MG63 (cell line): Measurements from ENCODE around the gene RPS18. TPM values are rescaled to one million over a fixed set of nuclear protein-coding genes. Genes with fewer than 3 reads are reported as not detected.

Experiments
- DNase-seq: peaks from one replicate; pipeline ENCODE4 v3.0.0-alpha.2; 2020
- H3K27me3 ChIP-seq: fragments of 250-450 bp; sonication (Bioruptor Pico); 2 replicates; pipeline ENCODE4 v1.5.1; 2020; ENCODE audit warnings: mild to moderate bottlenecking, moderate library complexity
- H3K36me3 ChIP-seq: fragments of 250-450 bp; sonication (Bioruptor Pico); 2 replicates; pipeline ENCODE4 v1.5.1; 2020; ENCODE audit warnings: mild to moderate bottlenecking, moderate library complexity
- H3K4me3 ChIP-seq: fragments of 250-450 bp; sonication (Bioruptor Pico); 2 replicates; pipeline ENCODE4 v1.5.1; 2020; ENCODE audit warnings: mild to moderate bottlenecking, moderate library complexity
- H3K9me3 ChIP-seq: fragments of 250-450 bp; sonication (Bioruptor Pico); 2 replicates; pipeline ENCODE4 v1.5.1; 2020; ENCODE audit warnings: mild to moderate bottlenecking, moderate library complexity
- total RNA-seq: library from RNA; depleted of rRNA; stranded (reverse); fragments of >200 nt; shearing (Covaris generic); gene quantifications from 2 replicates; pipeline ENCODE4 v1.2.3, GENCODE V29; 2014; ENCODE audit warnings: low replicate concordance; rRNA removed

The RPS18 gene
- total RNA-seq, 1 experiment from 2014 or later: 16,367 TPM

GRCh38 chr6:33316603-33317418 is 44.9 kb downstream of the RPS18 start:
- DNase-seq: no peak
- H3K27me3 ChIP-seq: no peaks in the 10 kb centered on the region
- no peaks in the 10 kb centered on the region for H3K9me3 ChIP-seq
- H3K36me3 ChIP-seq: peaks cover 32% of the 10 kb centered on the region
- H3K4me3 ChIP-seq: peak overlapping the region; percentile 23

- Histone ChIP-seq H3K4me3 (peak overlapping the region; percentile 23), H3K9me3 (no peaks in the 10 kb centered on the region), H3K27me3 (no peaks in the 10 kb centered on the region), H3K36me3 (peaks cover 26% of the 10 kb centered on the region)
- DNase-seq: no peak
Measured at GRCh38 chr6:33317419-33317668, 45.5 kb downstream of the RPS18 start.

GRCh38 chr6:33317669-33318425 is 46.0 kb downstream of the RPS18 start, which contains the start of gene ZBTB22:
Gene ZBTB22 (minus strand): TSS chr6:33317744. CDS start chr6:33316916, 828 bp downstream.
- H3K9me3 ChIP-seq: no peaks in the 10 kb centered on the region
- H3K36me3 ChIP-seq: peaks cover 24% of the 10 kb centered on the region
- H3K4me3 ChIP-seq: peak within 1 kb of the TSS; percentile 57
- H3K27me3 ChIP-seq: no peaks in the 10 kb centered on the region
- peak; percentile 96 for DNase-seq

- H3K4me3 ChIP-seq: peak overlapping the region; percentile 57
- DNase-seq: no peak
Measured at GRCh38 chr6:33318426-33319073, 46.7 kb downstream of the RPS18 start.

DNA sequence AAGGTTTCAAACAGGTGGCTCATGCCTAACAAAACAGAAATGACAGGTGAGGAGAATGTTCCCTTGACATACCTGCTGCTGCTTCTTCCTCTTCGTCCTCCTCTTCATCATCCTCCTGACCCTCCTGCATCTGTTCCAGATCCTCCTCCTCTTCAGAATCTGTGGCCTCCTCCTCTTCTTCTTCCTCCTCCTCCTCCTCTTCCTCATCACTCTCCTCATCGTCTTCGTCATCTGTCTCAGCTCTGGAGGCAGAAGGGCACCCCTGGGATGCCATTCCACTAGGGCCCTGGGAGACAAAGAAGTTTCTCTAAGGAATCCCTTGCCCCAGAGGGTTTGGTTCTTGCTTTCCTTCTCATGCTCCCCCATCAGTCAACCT is 48.1 kb downstream of the RPS18 start:
- no peak overlapping the region for H3K4me3 ChIP-seq
- H3K9me3 ChIP-seq: no peaks in the 10 kb centered on the region
- peaks cover 18% of the 10 kb centered on the region for H3K36me3 ChIP-seq
- no peaks in the 10 kb centered on the region for H3K27me3 ChIP-seq
- no peak for DNase-seq

More at GRCh38 chr6:33318426-33319073, 46.7 kb downstream of the RPS18 start:
- Histone ChIP-seq H3K9me3 (no peaks in the 10 kb centered on the region), H3K27me3 (no peaks in the 10 kb centered on the region), H3K36me3 (peaks cover 18% of the 10 kb centered on the region)

DNA sequence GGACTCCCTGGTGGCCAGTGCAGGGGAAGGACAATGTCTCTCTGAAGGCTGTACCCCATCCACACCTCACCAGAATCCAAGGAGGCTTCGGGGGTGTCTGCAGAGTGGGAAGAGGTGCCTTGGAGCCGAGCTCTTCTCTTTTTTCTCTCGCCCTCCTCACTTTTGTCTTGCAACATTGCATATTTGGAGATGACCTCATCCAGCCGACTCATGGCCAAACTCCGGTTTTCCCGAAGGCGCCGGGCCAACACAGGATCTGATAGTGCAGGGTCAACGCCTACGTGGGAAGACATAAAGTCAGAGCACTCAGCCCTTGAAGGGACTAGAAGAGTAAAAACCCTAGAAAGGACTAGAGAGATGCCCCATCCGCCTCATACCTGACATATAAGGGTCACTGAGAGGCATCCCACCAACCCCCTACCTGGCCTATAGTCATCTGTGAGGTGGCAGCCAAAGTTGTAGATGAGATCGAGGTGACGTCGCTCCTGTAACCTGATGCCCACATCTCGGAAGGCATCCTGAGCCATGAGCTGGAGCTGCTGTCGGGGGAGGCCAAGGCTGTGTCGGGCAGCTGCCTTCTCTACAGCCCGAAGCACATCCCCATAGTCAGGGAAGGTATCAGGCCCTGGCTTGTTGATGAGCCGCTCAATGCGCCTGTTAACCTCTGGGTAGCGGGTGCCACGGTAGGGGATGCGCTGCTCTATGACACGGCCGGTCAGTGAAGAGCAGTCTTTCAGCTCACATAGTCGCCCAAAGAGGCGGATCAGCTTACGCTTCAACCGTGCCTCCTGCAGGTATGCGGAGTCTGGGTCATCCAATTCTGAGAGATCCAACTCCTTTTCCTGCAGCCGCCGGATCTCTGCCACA is 48.7 kb downstream of the RPS18 start:
- DNase-seq: no peak
- Histone ChIP-seq H3K36me3 (peaks cover 18% of the 10 kb centered on the region), H3K9me3 (no peaks in the 10 kb centered on the region), H3K27me3 (no peaks in the 10 kb centered on the region), H3K4me3 (no peak overlapping the region)

DNA sequence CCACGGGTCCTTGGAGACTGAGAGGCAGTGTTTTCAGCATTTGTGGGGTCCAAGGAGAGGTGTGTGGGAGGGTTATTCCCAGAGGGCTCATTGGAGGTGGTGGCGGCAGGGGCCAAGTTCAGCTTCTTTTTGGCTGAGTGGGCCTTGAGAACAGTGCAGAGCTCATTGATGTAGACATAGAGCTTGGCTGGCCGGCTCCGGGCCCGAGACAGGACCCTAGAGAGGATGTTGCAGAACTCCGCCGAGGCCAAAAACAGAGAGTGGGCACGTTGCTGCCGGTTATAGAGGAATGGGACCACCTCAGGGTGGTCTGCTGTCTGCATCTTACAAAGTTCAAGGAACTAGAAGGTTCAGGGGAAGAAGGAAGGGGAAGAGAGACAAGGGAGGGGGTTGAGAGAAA is 49.4 kb downstream of the RPS18 start:
- no peak for DNase-seq
- H3K36me3 ChIP-seq: peaks cover 18% of the 10 kb centered on the region

GRCh38 chr6:33323623-33323948 is 51.7 kb downstream of the RPS18 start:
- Histone ChIP-seq H3K27me3 (no peaks in the 10 kb centered on the region), H3K36me3 (peaks cover 18% of the 10 kb centered on the region), H3K4me3 (peak overlapping the region; percentile 73), H3K9me3 (no peaks in the 10 kb centered on the region)
- no peak for DNase-seq

More for the DNA sequence above, 49.4 kb downstream of the RPS18 start:
- Histone ChIP-seq H3K4me3 (no peak overlapping the region), H3K27me3 (no peaks in the 10 kb centered on the region), H3K9me3 (no peaks in the 10 kb centered on the region)

GRCh38 chr6:33324125-33324524 is 52.2 kb downstream of the RPS18 start:
- DNase-seq: no peak
- Histone ChIP-seq H3K27me3 (no peaks in the 10 kb centered on the region), H3K36me3 (peaks cover 13% of the 10 kb centered on the region), H3K9me3 (no peaks in the 10 kb centered on the region), H3K4me3 (peak overlapping the region; percentile 73; the same call in 1 of the 2 replicates)

Other genes starting within 250 kb of the RPS18 start
- gene HLA-DPA1, start 198.4 kb upstream of the RPS18 start, total RNA-seq: 0.59 and 2.5 TPM in 2 replicates
- gene HLA-DPB1, start 196.1 kb upstream of the RPS18 start, total RNA-seq: 9.2 and 54.4 TPM in 2 replicates
- gene COL11A2, start 79.6 kb upstream of the RPS18 start, total RNA-seq: 0.99 and 2.6 TPM in 2 replicates
- gene RXRB, start 71.4 kb upstream of the RPS18 start, total RNA-seq: 43.6 and 58.8 TPM in 2 replicates
- gene SLC39A7, start 71.2 kb upstream of the RPS18 start, total RNA-seq: 397 and 459 TPM in 2 replicates
- not detected in 2 replicates for gene HSD17B8, start 67.4 kb upstream of the RPS18 start, total RNA-seq
- gene RING1, start 63.6 kb upstream of the RPS18 start, total RNA-seq: 77.7 and 171 TPM in 2 replicates
- gene VPS52, start 199 bp upstream of the RPS18 start, total RNA-seq: 38.1 and 47.4 TPM in 2 replicates
- gene B3GALT4, start 5.0 kb downstream of the RPS18 start, total RNA-seq: 0.49 and 2.0 TPM in 2 replicates
- 246 and 303 TPM in 2 replicates for gene WDR46, start 17.2 kb downstream of the RPS18 start, total RNA-seq
- 488 and 596 TPM in 2 replicates for gene PFDN6, start 17.5 kb downstream of the RPS18 start, total RNA-seq
- gene RGL2, start 26.9 kb downstream of the RPS18 start, total RNA-seq: 71.9 and 123 TPM in 2 replicates
- 37.5 and 89.0 TPM in 2 replicates for gene TAPBP, start 42.0 kb downstream of the RPS18 start, total RNA-seq
- gene ZBTB22, start 45.7 kb downstream of the RPS18 start, total RNA-seq: 6.2 and 20.0 TPM in 2 replicates
- gene DAXX, start 50.9 kb downstream of the RPS18 start, total RNA-seq: 27.3 and 34.2 TPM in 2 replicates
- 36.6 and 45.5 TPM in 2 replicates for gene KIFC1, start 119.7 kb downstream of the RPS18 start, total RNA-seq
- gene PHF1, start 138.9 kb downstream of the RPS18 start, total RNA-seq: 11.6 and 12.6 TPM in 2 replicates
- gene CUTA, start 146.0 kb downstream of the RPS18 start, total RNA-seq: 158 and 230 TPM in 2 replicates
- 0.92 and 0.96 TPM in 2 replicates for gene SYNGAP1, start 148.0 kb downstream of the RPS18 start, total RNA-seq
- gene ZBTB9, start 182.5 kb downstream of the RPS18 start, total RNA-seq: 5.6 and 6.9 TPM in 2 replicates